ENCODE measurements around the gene WDR5. TPM values are rescaled to one million over a fixed set of nuclear protein-coding genes. Genes with fewer than 3 reads are reported as not detected.

The WDR5 gene
- total RNA-seq, 1 donor from 2014 or later: 18.5 TPM

GRCh38 chr9:134189470-134190231, 53.8 kb downstream of the WDR5 start:
- DNase-seq: no peak

- no peak for DNase-seq
Measured at GRCh38 chr9:134190232-134191121, 54.6 kb downstream of the WDR5 start.

GRCh38 chr9:134191455-134192209, 55.8 kb downstream of the WDR5 start:
- DNase-seq: no peak

- no peak for DNase-seq
Measured at GRCh38 chr9:134192311-134192950, 56.5 kb downstream of the WDR5 start.

- no peak for DNase-seq
Measured at GRCh38 chr9:134192951-134193731, 57.3 kb downstream of the WDR5 start.

- DNase-seq: no peak
Measured at GRCh38 chr9:134193912-134194535, 58.1 kb downstream of the WDR5 start.

GRCh38 chr9:134195558-134195957, 59.7 kb downstream of the WDR5 start:
- DNase-seq: no peak

DNA sequence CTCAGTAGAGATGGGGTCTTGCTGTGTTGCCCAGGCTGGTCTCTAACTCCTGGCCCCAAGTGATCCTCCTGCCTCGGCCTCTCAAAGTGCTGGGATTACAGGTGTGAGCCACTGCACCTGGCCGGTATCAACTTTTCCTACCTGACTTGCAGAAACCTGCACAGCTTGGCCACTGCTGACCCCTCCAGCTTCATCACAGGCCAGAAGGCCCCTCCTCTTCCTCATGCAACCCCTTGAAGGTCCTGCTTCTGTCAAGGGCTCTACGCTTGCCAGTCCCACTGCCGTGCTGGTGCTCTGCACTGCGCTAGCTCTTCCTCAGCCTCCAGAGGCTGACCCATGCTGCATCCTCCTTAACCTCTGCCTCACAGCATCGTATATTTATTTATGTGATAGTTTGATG, 61.0 kb downstream of the WDR5 start:
- DNase-seq: no peak

GRCh38 chr9:134198791-134199190, 62.9 kb downstream of the WDR5 start:
- no peak for DNase-seq

DNA sequence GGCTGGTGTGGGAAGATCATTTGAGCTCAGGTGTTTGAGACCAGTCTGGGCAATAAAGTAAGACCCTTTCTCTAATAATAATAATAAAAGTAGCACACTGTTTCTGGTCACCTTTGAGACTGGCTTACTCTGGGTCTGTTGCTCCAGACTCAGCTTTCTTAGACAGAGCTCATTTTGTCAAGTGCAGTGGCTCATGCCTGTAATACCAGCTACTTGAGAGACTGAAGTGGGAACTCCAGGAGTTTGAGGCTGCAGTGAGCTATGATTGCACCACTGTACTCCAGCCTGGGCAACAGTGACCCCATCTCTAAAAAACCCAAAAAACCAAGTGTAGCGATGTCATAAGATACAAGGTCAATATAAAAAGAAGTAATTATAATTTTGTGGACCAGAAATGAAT, 64.8 kb downstream of the WDR5 start:
- no peak for DNase-seq

DNA sequence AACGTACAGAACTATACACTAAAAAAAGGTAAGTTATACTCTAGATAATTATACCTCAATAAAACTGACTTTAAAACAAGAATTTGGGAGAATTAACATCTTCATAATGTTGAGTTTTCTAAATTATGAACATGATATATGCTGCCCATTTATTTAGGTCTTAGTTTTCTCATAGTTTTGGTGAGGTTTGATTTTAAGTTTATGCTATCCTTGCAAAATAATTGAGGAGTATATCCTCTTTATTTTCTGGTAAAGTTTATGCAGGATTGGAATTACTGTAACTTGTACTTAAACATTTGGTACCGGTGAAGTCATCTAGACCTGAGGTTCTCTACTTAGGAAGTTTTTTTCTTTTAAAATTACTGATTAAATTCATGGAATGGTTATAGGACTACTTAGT, 67.3 kb downstream of the WDR5 start:
- no peak for DNase-seq

GRCh38 chr9:134204041-134204440, 68.2 kb downstream of the WDR5 start:
- DNase-seq: no peak

DNA sequence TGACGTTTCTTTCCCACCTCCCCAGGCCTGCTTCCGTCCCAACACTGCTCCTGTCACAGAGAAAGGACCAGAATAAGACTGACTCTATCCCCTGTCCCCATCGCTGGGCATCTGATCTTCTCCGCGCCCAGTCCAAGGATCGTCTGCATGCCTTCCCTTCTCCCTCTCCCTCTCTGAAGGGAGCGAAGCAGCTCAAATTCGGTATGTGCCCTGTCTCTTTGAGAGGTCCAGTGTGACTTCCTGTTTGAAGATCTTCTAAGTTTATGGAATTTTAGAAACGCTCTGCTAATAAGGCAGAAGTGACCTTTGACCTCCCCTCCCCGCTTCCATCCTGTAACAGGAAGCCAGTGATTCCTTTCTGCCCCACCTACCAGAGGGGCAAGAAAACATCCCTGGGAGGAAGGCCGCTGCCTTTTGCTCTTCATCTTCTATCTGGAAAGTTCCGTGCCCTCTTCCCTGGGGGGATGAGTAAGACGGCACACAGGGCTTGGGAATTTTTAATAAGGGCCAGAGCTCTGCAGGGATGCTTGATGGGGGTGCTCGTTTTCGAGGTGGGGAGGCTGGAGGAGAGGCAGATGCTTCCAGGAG, 69.2 kb downstream of the WDR5 start:
- DNase-seq: peak; percentile 24

- DNase-seq: peak; percentile 79
Measured at GRCh38 chr9:134205672-134206310, 69.9 kb downstream of the WDR5 start.

GRCh38 chr9:134206311-134207300, 70.7 kb downstream of the WDR5 start:
- no peak for DNase-seq

GRCh38 chr9:134208310-134208841, 72.5 kb downstream of the WDR5 start:
- DNase-seq: peak; percentile 8

- no peak for DNase-seq
Measured at GRCh38 chr9:134208981-134209725, 73.3 kb downstream of the WDR5 start.

Data from dermis blood vessel endothelial cell (primary cell).